GM19025 (cell line): ENCODE measurements around the gene USP1.

Experiments
- ATAC-seq: cut with Tn5 transposase; IDR thresholded peaks from one replicate; pipeline ENCODE4 v1.9.1; 2021; ENCODE audit warnings: mild to moderate bottlenecking, low read depth, moderate library complexity; ENCODE audit not compliant: unreplicated experiment

The USP1 gene

DNA sequence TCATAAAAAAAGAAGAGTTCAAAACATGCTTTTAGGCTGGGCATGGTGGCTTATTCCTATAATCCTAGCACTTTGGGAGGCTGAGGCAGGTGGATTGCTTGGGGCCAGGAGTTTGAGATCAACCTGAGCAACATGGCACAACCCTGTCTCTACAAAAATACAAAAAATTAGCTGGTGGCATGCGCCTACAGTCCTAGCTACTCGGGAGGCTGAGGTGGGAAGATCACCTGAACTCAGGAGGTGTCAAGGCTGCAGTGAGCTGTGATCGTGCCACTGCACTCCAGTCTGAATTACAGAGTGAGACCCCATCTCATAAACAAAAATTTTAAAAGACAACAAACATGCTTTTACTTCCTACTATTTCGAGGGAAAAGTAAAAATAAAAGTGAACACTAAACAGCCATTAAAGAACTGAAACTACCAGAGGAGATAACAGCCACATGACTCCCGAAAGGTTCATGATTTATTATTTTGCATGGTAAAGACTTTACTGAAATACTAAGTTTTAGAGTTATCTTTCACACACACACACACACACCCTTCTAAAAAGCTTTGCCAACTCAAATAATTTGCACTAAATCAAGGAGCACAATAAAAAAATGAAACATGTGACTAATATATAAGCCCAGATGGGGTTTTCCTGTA lies 48.1 kb downstream of the USP1 start:
- ATAC-seq = no peak

DNA sequence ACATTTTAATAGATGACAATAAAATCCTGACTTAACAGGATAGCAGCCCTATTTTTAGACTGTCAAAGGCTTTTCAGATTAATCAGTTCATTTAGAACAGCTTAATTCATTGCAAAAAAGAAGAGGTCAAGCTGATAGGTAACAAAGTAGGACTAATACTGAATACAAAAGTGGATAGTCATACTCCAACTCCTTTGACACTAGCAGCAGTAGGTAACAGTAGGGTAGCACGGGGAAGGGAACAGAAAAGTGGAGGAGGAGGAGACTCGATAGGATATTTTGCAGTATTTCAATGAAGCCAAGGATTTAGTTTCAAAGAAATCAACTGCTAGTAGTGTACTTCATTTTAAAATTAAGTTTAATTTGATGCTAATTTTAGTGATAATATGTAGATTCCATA lies 51.1 kb downstream of the USP1 start:
- ATAC-seq = no peak

DNA sequence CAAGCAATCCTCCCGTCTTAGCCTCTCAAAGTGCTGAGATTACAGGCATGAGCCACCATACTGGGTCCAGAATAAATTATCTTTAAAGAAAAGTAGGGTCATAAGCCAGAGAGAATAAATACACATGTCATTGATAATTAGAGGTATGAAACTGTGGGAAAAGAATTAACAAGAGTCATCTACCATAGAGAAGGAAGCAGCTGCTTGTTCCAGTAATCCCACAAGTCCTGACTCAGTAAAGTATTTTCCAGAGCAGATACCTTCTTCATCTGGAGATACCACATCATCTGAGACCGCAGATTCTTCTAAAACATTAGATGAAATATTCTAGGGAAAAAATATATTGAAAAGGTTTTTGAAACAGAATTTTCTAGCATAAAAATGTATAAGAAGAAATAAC lies 55.7 kb downstream of the USP1 start:
- no peak for ATAC-seq

DNA sequence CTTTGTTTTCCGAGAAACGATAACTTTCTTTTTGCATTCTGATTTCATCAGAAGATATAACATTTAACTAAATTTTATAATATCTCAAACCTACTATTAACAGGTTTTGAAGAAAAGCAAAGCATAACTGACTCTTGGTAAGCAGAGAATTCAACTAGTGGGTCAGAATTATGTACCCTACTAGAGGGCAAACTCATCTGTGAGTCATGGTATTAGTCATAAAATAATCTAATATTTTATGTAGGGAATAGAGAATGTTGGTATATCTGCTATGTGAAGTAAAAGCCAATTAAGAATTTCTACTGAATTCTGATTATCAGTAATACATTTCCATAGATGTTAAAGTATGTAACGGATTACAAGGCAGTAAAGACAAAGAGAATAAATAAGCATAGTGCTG lies 56.8 kb downstream of the USP1 start:
- no peak for ATAC-seq

DNA sequence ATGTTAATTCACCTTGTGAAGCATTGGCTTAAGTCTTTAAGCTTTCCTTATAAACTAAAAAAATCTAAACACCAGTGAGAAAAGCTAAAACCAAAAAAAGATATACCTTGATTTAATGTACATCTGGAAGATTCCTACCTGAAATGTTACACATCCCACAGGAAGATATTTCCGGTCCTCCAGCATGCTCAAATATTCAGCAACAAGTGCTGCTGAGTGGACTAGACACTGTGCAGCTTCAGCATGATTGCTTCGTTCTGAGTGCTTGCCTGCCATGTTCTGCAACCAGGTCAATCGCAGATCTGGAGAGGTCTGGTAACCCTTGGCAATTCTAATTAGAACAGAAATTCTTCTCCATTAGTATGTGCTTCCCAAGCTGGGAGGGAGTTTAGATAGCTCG lies 57.3 kb downstream of the USP1 start:
- no peak for ATAC-seq

DNA sequence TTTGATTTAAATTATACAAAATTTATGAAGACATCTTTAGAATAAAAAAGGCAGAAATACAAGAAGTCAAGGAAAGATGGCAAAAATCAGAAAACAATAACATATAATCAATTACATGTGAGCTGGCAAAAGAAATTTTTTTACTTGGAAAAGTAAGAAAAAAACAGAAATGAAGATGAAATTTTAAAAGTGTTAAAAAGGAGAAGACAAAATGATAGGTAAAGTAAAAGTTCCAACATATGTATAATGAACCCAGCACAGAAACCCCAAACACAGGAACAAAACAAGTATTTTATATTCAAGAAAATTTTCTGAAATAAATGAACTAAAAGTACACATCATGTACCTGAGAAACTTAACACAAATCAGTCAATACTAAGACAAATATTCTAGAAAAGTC lies 63.4 kb downstream of the USP1 start:
- ATAC-seq = no peak
